Neuronal stem cell (in vitro differentiated cells): ENCODE measurements around the gene RNASEH2C. TPM values are rescaled to one million over a fixed set of nuclear protein-coding genes. Genes with fewer than 3 reads are reported as not detected.
A peak's percentile ranks its signal among the peaks of the same experiment; 100 is the strongest.
"Not testable (repeated sequence)": the region's sequence is repeated elsewhere in the genome, so short reads cannot be mapped to it uniquely, and the experiment has no call there.

Experiments used
- DNase-seq: peaks from one replicate; pipeline ENCODE4 v3.0.0-alpha.2; 2013; ENCODE audit warnings: low spot score
- H2AFZ ChIP-seq: one replicate; pipeline ENCODE4 v1.6.1; 2013; ENCODE audit warnings: mild to moderate bottlenecking, low read length, inconsistent platforms
- H2AK5ac ChIP-seq: 2 replicates; pipeline ENCODE4 v1.6.1; 2013; ENCODE audit warnings: low read depth, mild to moderate bottlenecking, inconsistent platforms, low read length, moderate library complexity, mixed read lengths
- H2BK120ac ChIP-seq: 2 replicates; pipeline ENCODE4 v1.6.1; 2013; ENCODE audit warnings: low read depth, mild to moderate bottlenecking, inconsistent platforms, low read length, moderate library complexity, mixed read lengths
- H2BK12ac ChIP-seq: one replicate; pipeline ENCODE4 v1.6.1; 2013; ENCODE audit warnings: low read length, inconsistent platforms
- H2BK15ac ChIP-seq: 2 replicates; pipeline ENCODE4 v1.6.1; 2013; ENCODE audit warnings: mild to moderate bottlenecking, low read length, inconsistent platforms, mixed read lengths
- H2BK5ac ChIP-seq: one replicate; pipeline ENCODE4 v1.6.1; 2013; ENCODE audit warnings: inconsistent platforms, mild to moderate bottlenecking, low read length, moderate library complexity
- H3K14ac ChIP-seq: one replicate; pipeline ENCODE4 v1.6.1; 2013; ENCODE audit warnings: low read length, inconsistent platforms
- H3K18ac ChIP-seq: 2 replicates; pipeline ENCODE4 v1.6.1; 2013; ENCODE audit warnings: low read length, inconsistent platforms
- H3K23ac ChIP-seq: 2 replicates; pipeline ENCODE4 v1.6.1; 2013; ENCODE audit warnings: low read depth, mild to moderate bottlenecking, mixed read lengths, low read length, inconsistent platforms; ENCODE audit not compliant: poor library complexity
- H3K27ac ChIP-seq: replicated peaks from 3 replicates; pipeline ENCODE4 v1.5.1; 2013; ENCODE audit warnings: low read length, inconsistent platforms
- H3K27me3 ChIP-seq, 3 experiments: 2 replicates each; pipeline ENCODE4 v1.6.1; 2013; ENCODE audit warnings: low read length in 3 of 3, mild to moderate bottlenecking in 2 of 3, inconsistent platforms in 1 of 3, low read depth in 1 of 3, mixed read lengths in 1 of 3, moderate library complexity in 1 of 3; ENCODE audit not compliant: control insufficient read depth in 3 of 3, insufficient read depth in 3 of 3
- H3K36me3 ChIP-seq, 2 donors: replicated peaks in 1 of 2; 2 replicates each; pipeline ENCODE4 v1.6.1; 2013; ENCODE audit warnings: low read length in 2 of 2; ENCODE audit not compliant: control insufficient read depth in 2 of 2, insufficient read depth in 2 of 2
- H3K4ac ChIP-seq: 2 replicates; pipeline ENCODE4 v1.6.1; 2013; ENCODE audit warnings: inconsistent platforms, mild to moderate bottlenecking, low read length, moderate library complexity
- H3K4me1 ChIP-seq, 2 donors: 1 replicate in 1 of 2; 2 replicates in 1 of 2; pipeline ENCODE4 v1.6.1; 2013; ENCODE audit warnings: low read length in 2 of 2, low read depth in 1 of 2; ENCODE audit not compliant: control insufficient read depth in 2 of 2, insufficient read depth in 1 of 2
- H3K4me2 ChIP-seq: one replicate; pipeline ENCODE4 v1.6.1; 2013; ENCODE audit warnings: mild to moderate bottlenecking, low read length, inconsistent platforms; ENCODE audit not compliant: insufficient read depth, poor library complexity, severe bottlenecking
- H3K4me3 ChIP-seq, 2 donors: 2 replicates each; pipeline ENCODE4 v1.5.1; 2013; ENCODE audit warnings: low read length in 2 of 2, mild to moderate bottlenecking in 2 of 2, inconsistent platforms in 1 of 2, moderate library complexity in 1 of 2
- H3K79me1 ChIP-seq: one replicate; pipeline ENCODE4 v1.6.1; 2013; ENCODE audit warnings: low read depth, mild to moderate bottlenecking, inconsistent platforms, low read length, moderate library complexity
- H3K9ac ChIP-seq: one replicate; pipeline ENCODE4 v1.6.1; 2013; ENCODE audit warnings: mild to moderate bottlenecking, low read depth, low read length, inconsistent platforms; ENCODE audit not compliant: poor library complexity
- H3K9me3 ChIP-seq, 2 donors: replicated peaks in 1 of 2; 2 replicates each; pipeline versions ENCODE3 to v1.6.1; 2013; ENCODE audit warnings: low read length in 2 of 2, mild to moderate bottlenecking in 2 of 2, inconsistent platforms in 1 of 2, low read depth in 1 of 2, mixed read lengths in 1 of 2, moderate library complexity in 1 of 2; ENCODE audit not compliant: control insufficient read depth in 2 of 2, insufficient read depth in 1 of 2
- H4K8ac ChIP-seq: one replicate; pipeline ENCODE4 v1.6.1; 2013; ENCODE audit warnings: low read depth, mild to moderate bottlenecking, inconsistent platforms, low read length, moderate library complexity
- H4K91ac ChIP-seq: one replicate; pipeline ENCODE4 v1.6.1; 2013; ENCODE audit warnings: low read length, low read depth, mild to moderate bottlenecking, inconsistent platforms; ENCODE audit not compliant: poor library complexity
- WGBS, 2 donors: extraction: QIAGEN DNeasy Blood & Tissue Kit; methylation state at CpG; one replicate each; pipeline ENCODE4 v1.1.7; 2013; ENCODE audit warnings: missing lambda C conversion rate in 2 of 2, mixed read lengths in 1 of 2; ENCODE audit not compliant: insufficient read length in 2 of 2, insufficient replicate concordance in 1 of 2; ENCODE audit errors: extremely low coverage in 2 of 2; 5-methylcytosine and 5-hydroxymethylcytosine counted together
- polyA plus RNA-seq, 2 experiments: library from polyadenylated mRNA; stranded (reverse); fragments of 200-250 nt; gene quantifications; one replicate each; pipeline ENCODE4 v1.2.3, GENCODE V29; 2013

RNASEH2C gene
- 26.2 TPM for polyA plus RNA-seq (2013, experiment 1 of 2)
- 27.9 TPM for polyA plus RNA-seq (2013, experiment 2 of 2)

DNA sequence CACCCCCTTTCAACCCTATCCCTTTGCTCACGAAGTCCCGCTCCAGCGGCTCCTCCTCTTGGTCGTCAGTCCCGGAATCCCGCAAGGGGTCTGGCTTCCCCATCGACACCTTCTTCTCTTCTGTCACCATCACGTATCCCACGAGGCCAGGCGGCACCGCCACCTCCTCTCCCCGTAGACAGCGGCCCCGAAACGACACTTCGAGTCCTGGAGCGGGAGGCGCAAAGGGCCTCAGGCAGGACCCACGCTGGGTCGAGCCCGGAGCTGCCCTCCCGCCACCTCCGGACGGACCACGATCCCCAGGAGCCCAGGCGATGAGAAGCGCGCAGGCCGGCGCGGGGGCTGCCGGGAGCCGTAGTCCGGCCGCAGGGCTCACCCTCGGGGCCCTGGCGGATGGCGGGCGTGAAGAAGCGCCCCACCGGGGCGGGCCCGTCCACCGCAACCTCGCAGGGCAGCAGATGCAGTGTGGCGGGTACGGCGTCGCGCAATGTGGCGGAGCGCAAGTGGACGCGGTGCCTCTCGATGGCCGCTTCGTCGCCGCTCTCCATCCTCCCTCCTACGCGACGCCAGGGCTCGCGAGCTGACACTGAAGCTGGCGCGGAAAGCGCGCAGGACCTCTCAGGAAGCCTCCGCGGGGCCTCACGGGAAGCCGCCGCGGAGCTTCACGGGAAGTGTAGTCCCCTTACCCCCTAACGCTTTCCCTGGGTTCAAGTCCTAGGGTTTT is at the start of gene RNASEH2C:
Gene RNASEH2C (minus strand): TSS at position 588 of the 724 bp plus-strand sequence. CDS start 40 bp downstream, at position 548.
- WGBS, 2 donors = no CpG with 5 or more reads among the region's 76 CpGs
- Histone ChIP-seq H4K8ac (no peak within 1 kb of the TSS), H3K36me3 (peaks cover 30 to 48% of the 10 kb centered on the region in 2 donors), H2BK15ac (peak within 1 kb of the TSS; percentile 89), H3K4me1 (peaks cover 5 to 10% of the 10 kb centered on the region in 2 donors), H2AFZ (peak within 1 kb of the TSS; percentile 94), H3K14ac (peak within 1 kb of the TSS; percentile 86), H3K9me3 (no peaks in the 10 kb centered on the region), H3K4me2 (peak within 1 kb of the TSS; percentile 89), H3K18ac (peak within 1 kb of the TSS; percentile 100), H3K9ac (peak within 1 kb of the TSS; percentile 99), H2AK5ac (peak within 1 kb of the TSS; percentile 81), H3K4me3 (peak within 1 kb of the TSS; percentile 92 to 100), H4K91ac (no peak within 1 kb of the TSS), H3K27me3 (no peaks in the 10 kb centered on the region), H2BK120ac (no peak within 1 kb of the TSS), H2BK5ac (peak within 1 kb of the TSS; percentile 79), H2BK12ac (no peak within 1 kb of the TSS), H3K27ac (peak within 1 kb of the TSS; percentile 90), H3K23ac (peak within 1 kb of the TSS; percentile 97), H3K79me1 (peaks cover 4% of the 10 kb centered on the region), H3K4ac (no peak within 1 kb of the TSS)
- peak; percentile 78 for DNase-seq

DNA sequence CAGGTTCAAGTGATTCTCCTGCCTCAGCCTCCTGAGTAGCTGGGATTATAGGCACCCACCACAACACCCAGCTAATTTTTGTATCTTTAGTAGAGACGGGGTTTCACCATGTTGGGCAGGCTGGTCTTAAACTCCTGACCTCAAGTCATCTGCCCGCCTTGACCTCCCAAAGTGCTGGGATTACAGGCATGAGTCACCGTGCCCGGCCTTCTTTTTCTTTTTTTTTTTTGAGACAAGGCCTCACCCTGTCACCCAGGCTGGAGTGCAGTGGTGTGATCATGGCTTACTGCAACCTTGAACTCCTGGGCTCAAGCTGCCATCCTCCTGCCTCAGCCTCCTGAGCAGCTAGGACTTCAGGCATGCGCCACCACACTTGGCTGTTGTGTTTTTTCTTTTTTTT is 47.2 kb upstream of the RNASEH2C start:
- not testable (repeated sequence) for H4K91ac ChIP-seq, H3K9ac ChIP-seq, H2AFZ ChIP-seq, H3K4me3 ChIP-seq, DNase-seq, H2BK120ac ChIP-seq, H4K8ac ChIP-seq, H3K18ac ChIP-seq, H2BK15ac ChIP-seq, H3K27ac ChIP-seq, H2BK12ac ChIP-seq, H3K14ac ChIP-seq, H3K27me3 ChIP-seq, H2BK5ac ChIP-seq, H3K4me1 ChIP-seq, H3K9me3 ChIP-seq, H3K4me2 ChIP-seq, H3K4ac ChIP-seq, H3K23ac ChIP-seq, H3K36me3 ChIP-seq, H2AK5ac ChIP-seq, H3K79me1 ChIP-seq
- no CpG with 5 or more reads among the region's 5 CpGs for WGBS, 2 donors

GRCh38 chr11:65767406-65767805 is 46.8 kb upstream of the RNASEH2C start:
- Histone ChIP-seq H3K4ac (no peak overlapping the region), H2AK5ac (no peak overlapping the region), H3K18ac (no peak overlapping the region), H3K14ac (no peak overlapping the region), H2BK120ac (no peak overlapping the region), H3K9me3 (no peaks in the 10 kb centered on the region), H3K4me3 (no peak overlapping the region), H3K79me1 (no peaks in the 10 kb centered on the region), H3K4me2 (no peak overlapping the region), H3K27ac (no peak overlapping the region), H3K27me3 (no peaks in the 10 kb centered on the region), H2AFZ (no peak overlapping the region), H3K9ac (no peak overlapping the region), H3K36me3 (no peaks in the 10 kb centered on the region), H2BK15ac (no peak overlapping the region), H2BK5ac (no peak overlapping the region), H3K4me1 (no peaks in the 10 kb centered on the region), H4K91ac (no peak overlapping the region), H4K8ac (no peak overlapping the region), H2BK12ac (no peak overlapping the region), H3K23ac (no peak overlapping the region)
- no peak for DNase-seq
- no CpG with 5 or more reads among the region's 10 CpGs for WGBS, 2 donors

DNA sequence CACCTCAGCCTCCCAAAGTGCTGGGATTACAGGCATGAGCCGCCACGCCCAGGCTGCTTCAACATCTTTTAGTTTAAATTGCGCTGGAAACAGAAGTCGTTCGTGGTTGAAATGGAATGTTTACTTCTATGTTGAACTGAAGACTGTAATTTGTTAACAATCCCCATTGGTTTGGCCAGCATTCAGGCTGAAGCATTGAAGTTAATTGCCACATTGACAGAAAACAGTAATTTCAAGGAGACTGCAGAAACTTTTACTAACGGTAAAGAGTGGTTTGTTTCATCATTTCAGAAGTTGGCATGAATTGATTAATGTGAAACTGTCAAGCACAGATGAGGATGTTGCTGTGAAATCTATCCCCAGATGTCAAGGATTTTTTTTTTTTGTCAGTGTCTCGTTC is 45.9 kb upstream of the RNASEH2C start:
- no peak overlapping the region for H2BK12ac ChIP-seq
- no peak overlapping the region for H4K8ac ChIP-seq
- DNase-seq = no peak
- no peak overlapping the region for H3K9ac ChIP-seq
- H3K18ac ChIP-seq = no peak overlapping the region
- no peak overlapping the region for H3K4me2 ChIP-seq
- peaks cover 0 to 3% of the 10 kb centered on the region in 2 donors for H3K9me3 ChIP-seq
- no peaks in the 10 kb centered on the region for H3K4me1 ChIP-seq
- H2AFZ ChIP-seq = no peak overlapping the region
- no peaks in the 10 kb centered on the region for H3K36me3 ChIP-seq
- no peak overlapping the region for H3K14ac ChIP-seq
- H2BK5ac ChIP-seq = no peak overlapping the region
- no peak overlapping the region for H2BK15ac ChIP-seq
- H2AK5ac ChIP-seq = no peak overlapping the region
- no peak overlapping the region for H4K91ac ChIP-seq
- H3K27ac ChIP-seq = no peak overlapping the region
- no peak overlapping the region for H2BK120ac ChIP-seq
- no peak overlapping the region for H3K4me3 ChIP-seq
- H3K4ac ChIP-seq = no peak overlapping the region
- no CpG with 5 or more reads among the region's 7 CpGs for WGBS, 2 donors
- H3K27me3 ChIP-seq = no peaks in the 10 kb centered on the region
- H3K23ac ChIP-seq = no peak overlapping the region
- no peaks in the 10 kb centered on the region for H3K79me1 ChIP-seq
